GM12878 (cell line): ENCODE data around the gene ADD1.

Source experiments
- BHLHE40 ChIP-seq, 2 experiments: fragments of 450-650 bp in 1 of 2; IDR thresholded peaks; 2 replicates each; pipeline ENCODE4 v1.6.1; 2011 to 2017; ENCODE audit warnings: low read depth in 2 of 2, borderline replicate concordance in 1 of 2, improper control_type of control experiment in 1 of 2, low read length in 1 of 2, mild to moderate bottlenecking in 1 of 2
- CBX5 ChIP-seq: sonication (generic); IDR thresholded peaks from 2 replicates; pipeline ENCODE4 v1.6.1; 2016; ENCODE audit warnings: low read depth, moderate library complexity, mild to moderate bottlenecking, inconsistent platforms
- CEBPB ChIP-seq, 2 experiments: fragments of 150-350 bp in 1 of 2; IDR thresholded peaks; 2 replicates each; pipeline ENCODE4 v1.6.1; 2012 to 2014; ENCODE audit warnings: low read depth in 2 of 2, low read length in 2 of 2, borderline replicate concordance in 1 of 2, inconsistent platforms in 1 of 2
- CREM ChIP-seq: IDR thresholded peaks from 2 replicates; pipeline ENCODE4 v1.6.1; 2014; ENCODE audit warnings: antibody characterized with exemption, low read depth
- ETV6 ChIP-seq, 2 experiments: fragments of 450-650 bp in 1 of 2; IDR thresholded peaks in 1 of 2; conservative IDR thresholded peaks in 1 of 2; 2 replicates each; pipeline ENCODE4 v1.6.1; 2014; ENCODE audit warnings: antibody characterized with exemption in 1 of 2, borderline replicate concordance in 1 of 2, low read depth in 1 of 2, mild to moderate bottlenecking in 1 of 2, moderate library complexity in 1 of 2
- HDAC6 ChIP-seq: fragments of 200-600 bp; sonication (generic); IDR thresholded peaks from one replicate; pipeline ENCODE4 v1.8.0; 2017; ENCODE audit warnings: antibody characterized with exemption; ENCODE audit not compliant: unreplicated experiment
- NKRF ChIP-seq: fragments of 450-650 bp; conservative IDR thresholded peaks from 2 replicates; pipeline ENCODE4 v1.6.1; 2017; ENCODE audit warnings: mild to moderate bottlenecking, moderate library complexity
- POLR2AphosphoS5 ChIP-seq: IDR thresholded peaks from 2 replicates; pipeline ENCODE4 v1.6.1; 2011; ENCODE audit warnings: mild to moderate bottlenecking, low read length, inconsistent platforms
- RFX5 ChIP-seq: IDR thresholded peaks from 2 replicates; pipeline ENCODE4 v1.6.1; 2011; ENCODE audit warnings: low read depth, low read length, improper control_type of control experiment
- SMC3 ChIP-seq: IDR thresholded peaks from 2 replicates; pipeline ENCODE4 v1.6.1; 2011; ENCODE audit warnings: low read length, improper control_type of control experiment, borderline replicate concordance
- SP1 ChIP-seq: IDR thresholded peaks from one replicate; pipeline ENCODE4 v1.6.1; 2011; ENCODE audit warnings: low read depth, low read length
- TF ChIP-seq, protein P1 (sequence below), 3 experiments: IDR thresholded peaks in 2 of 3; conservative IDR thresholded peaks in 1 of 3; 2 replicates each; pipeline ENCODE4 v1.5.1; 2011; ENCODE audit warnings: low read depth in 3 of 3, low read length in 3 of 3, mild to moderate bottlenecking in 3 of 3, control low read depth in 2 of 3, moderate library complexity in 2 of 3, inconsistent platforms in 1 of 3, mixed read lengths in 1 of 3; ENCODE audit not compliant: control insufficient read depth in 2 of 3, insufficient read depth in 1 of 3; ENCODE audit errors: extremely low read depth in 1 of 3

DNA sequence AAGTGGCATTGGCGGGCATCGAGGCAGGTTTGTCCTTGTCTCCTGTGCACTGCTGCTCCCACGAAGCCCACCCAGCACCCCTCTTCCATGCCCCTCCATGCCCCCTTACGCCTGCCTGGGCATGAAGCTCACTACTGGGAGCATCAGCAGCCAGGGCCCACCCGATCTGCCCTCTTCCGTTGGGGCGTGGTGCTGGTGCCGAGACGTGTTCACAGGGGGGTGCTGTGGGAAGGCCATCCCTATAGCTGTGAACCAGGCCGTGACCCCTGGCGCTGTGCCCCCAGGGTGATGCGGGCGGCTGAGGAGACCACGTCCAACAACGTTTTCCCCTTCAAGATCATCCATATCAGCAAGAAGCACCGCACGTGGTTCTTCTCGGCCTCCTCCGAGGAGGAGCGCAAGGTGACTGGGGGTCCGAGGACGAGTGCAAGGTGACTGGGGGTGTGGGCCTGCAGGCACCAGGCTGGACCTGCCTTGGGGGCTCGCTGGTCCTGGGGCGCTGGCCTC, 19.3 kb upstream of the ADD1 start:
- TF ChIP-seq SMC3 (no peak), ETV6 (conservative IDR thresholded peaks at IDR 0.05 in 1 of 2, IDR thresholded peaks at IDR 0.05 in 1 of 2; ENCODE audit: borderline replicate concordance in 1 of 2, low read depth in 1 of 2) (no peak), RFX5 (no peak), POLR2AphosphoS5 (no peak), HDAC6 (no peak), NKRF (no peak), CREM (no peak), CEBPB (IDR thresholded peaks at IDR 0.05; ENCODE audit: borderline replicate concordance in 1 of 2, low read depth in 2 of 2, low read length in 2 of 2) (no peak), SP1 (no peak), CBX5 (no peak), BHLHE40 (IDR thresholded peaks at IDR 0.05; ENCODE audit: borderline replicate concordance in 1 of 2, low read depth in 2 of 2, low read length in 1 of 2) (no peak)
- TF ChIP-seq, protein P1, sequence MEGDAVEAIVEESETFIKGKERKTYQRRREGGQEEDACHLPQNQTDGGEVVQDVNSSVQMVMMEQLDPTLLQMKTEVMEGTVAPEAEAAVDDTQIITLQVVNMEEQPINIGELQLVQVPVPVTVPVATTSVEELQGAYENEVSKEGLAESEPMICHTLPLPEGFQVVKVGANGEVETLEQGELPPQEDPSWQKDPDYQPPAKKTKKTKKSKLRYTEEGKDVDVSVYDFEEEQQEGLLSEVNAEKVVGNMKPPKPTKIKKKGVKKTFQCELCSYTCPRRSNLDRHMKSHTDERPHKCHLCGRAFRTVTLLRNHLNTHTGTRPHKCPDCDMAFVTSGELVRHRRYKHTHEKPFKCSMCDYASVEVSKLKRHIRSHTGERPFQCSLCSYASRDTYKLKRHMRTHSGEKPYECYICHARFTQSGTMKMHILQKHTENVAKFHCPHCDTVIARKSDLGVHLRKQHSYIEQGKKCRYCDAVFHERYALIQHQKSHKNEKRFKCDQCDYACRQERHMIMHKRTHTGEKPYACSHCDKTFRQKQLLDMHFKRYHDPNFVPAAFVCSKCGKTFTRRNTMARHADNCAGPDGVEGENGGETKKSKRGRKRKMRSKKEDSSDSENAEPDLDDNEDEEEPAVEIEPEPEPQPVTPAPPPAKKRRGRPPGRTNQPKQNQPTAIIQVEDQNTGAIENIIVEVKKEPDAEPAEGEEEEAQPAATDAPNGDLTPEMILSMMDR (IDR thresholded peaks at IDR 0.05 in 2 of 3, conservative IDR thresholded peaks at IDR 0.05 in 1 of 3; ENCODE audit: control insufficient read depth in 2 of 3, extremely low read depth in 1 of 3, insufficient read depth in 1 of 3, low read depth in 3 of 3, low read length in 3 of 3): no peak
